NCI-H1417 (cell line): ENCODE results near the gene MYBPC3.

Experiments used
- DNase-seq, 3 experiments: peaks; one replicate each; lab custom pipeline; 2025; lab: John Stamatoyannopoulos, UW

The MYBPC3 gene

GRCh38 chr11:47352556-47352955 lies at the start of gene MYBPC3:
MYBPC3 (minus strand) TSS chr11:47352702; CDS start chr11:47352647, 55 bp downstream.
- DNase-seq, result no peak

GRCh38 chr11:47400768-47401279 lies 48.3 kb upstream of the MYBPC3 start:
- no peak for DNase-seq

GRCh38 chr11:47399860-47400767 lies 47.6 kb upstream of the MYBPC3 start:
- peak in 2 of 3 experiments; percentile 22 to 26 for DNase-seq

GRCh38 chr11:47398551-47398950 lies 46.0 kb upstream of the MYBPC3 start:
- no peak for DNase-seq

GRCh38 chr11:47398011-47398410 lies 45.5 kb upstream of the MYBPC3 start:
- DNase-seq, result no peak

- DNase-seq, result no peak
These were observed 43.5 kb upstream of the MYBPC3 start for GRCh38 chr11:47396049-47396320.

GRCh38 chr11:47395223-47396048 lies 42.9 kb upstream of the MYBPC3 start:
- no peak for DNase-seq

- no peak for DNase-seq
These were observed 42.1 kb upstream of the MYBPC3 start for GRCh38 chr11:47394322-47395222.

- DNase-seq, result no peak
These were observed 41.5 kb upstream of the MYBPC3 start for GRCh38 chr11:47394050-47394321.

GRCh38 chr11:47393163-47394049 lies 40.9 kb upstream of the MYBPC3 start:
- no peak for DNase-seq

GRCh38 chr11:47392546-47393162 lies 40.2 kb upstream of the MYBPC3 start:
- DNase-seq, result no peak

GRCh38 chr11:47391711-47392432 lies 39.4 kb upstream of the MYBPC3 start:
- no peak for DNase-seq

- no peak for DNase-seq
These were observed 38.6 kb upstream of the MYBPC3 start for GRCh38 chr11:47391077-47391583.

GRCh38 chr11:47390422-47390760 lies 37.9 kb upstream of the MYBPC3 start:
- no peak for DNase-seq

- no peak for DNase-seq
These were observed 37.3 kb upstream of the MYBPC3 start for GRCh38 chr11:47389577-47390421.

- DNase-seq, result no peak
These were observed 36.4 kb upstream of the MYBPC3 start for GRCh38 chr11:47388697-47389576.

GRCh38 chr11:47387944-47388696 lies 35.6 kb upstream of the MYBPC3 start:
- DNase-seq, result no peak
